Activated CD8-positive, alpha-beta memory T cell treated with anti-CD3 and anti-CD28 coated beads, Interleukin-2, amount 50 U/mL, for 48 hours (primary cell): ENCODE results near the gene REL.
"Not testable (repeated sequence)": the region's sequence is repeated elsewhere in the genome, so short reads cannot be mapped to it uniquely, and the experiment has no call there.

Experiments
- DNase-seq: peaks from one replicate; pipeline ENCODE4 v3.0.0-alpha.2; 2020

REL gene

DNA sequence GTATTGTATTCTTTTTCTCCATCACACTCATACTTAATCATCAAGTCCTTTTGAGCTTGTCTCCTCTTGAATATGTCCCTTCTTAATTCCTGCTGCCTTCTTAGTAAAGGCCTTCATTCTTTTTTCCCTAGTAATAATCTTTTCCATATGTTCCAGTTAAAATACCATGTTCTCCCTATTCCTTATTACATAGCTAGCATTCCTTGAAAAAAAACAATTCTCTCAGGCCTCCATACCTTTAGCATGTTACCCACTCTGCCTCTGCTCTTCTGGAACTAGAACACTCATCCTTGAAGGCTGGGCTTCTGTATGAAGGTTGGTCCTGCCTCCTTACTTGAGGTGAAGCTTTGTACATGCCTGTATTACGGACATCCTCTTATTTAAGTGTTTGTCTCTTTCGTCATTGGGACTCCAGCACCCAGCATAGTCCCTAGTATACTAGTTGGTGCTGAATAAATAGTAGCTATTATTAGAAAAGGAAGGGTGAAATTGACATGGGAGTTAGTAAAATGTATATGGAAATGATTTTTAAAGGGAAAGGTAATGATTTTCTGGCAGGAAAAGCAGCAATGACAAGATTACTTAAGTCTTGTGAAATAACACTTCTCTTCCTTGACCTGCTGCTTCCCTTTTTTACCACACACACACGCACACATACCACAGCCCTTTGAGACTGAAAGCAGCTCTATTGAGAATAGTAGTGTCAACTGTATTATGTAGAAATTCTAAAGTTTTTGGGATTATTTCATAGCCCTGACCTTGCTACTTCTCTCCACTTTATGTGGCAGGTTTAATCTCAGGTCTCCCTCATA is 45.6 kb downstream of the REL start:
- DNase-seq: no peak

DNA sequence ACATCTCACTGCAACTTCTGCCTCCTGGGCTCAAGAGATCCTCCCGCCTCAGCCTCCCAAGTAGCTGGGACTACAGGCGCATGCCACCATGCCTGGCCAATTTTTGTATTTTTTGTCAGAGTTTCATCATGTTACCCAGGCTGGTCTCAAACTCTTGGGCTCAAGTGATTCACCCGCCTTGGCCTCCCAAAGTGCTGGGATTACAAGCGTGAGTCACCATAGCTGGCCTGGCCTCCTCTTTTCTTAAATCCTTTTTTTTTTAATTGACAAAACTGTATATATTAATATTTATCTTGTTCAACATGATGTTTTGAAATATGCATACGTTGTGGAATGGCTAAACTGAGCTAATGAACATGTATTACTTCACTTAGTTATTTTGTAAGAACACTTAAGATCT is 50.7 kb downstream of the REL start:
- not testable (repeated sequence) for DNase-seq

GRCh38 chr2:60932954-60933353 is 51.6 kb downstream of the REL start:
- DNase-seq: no peak

DNA sequence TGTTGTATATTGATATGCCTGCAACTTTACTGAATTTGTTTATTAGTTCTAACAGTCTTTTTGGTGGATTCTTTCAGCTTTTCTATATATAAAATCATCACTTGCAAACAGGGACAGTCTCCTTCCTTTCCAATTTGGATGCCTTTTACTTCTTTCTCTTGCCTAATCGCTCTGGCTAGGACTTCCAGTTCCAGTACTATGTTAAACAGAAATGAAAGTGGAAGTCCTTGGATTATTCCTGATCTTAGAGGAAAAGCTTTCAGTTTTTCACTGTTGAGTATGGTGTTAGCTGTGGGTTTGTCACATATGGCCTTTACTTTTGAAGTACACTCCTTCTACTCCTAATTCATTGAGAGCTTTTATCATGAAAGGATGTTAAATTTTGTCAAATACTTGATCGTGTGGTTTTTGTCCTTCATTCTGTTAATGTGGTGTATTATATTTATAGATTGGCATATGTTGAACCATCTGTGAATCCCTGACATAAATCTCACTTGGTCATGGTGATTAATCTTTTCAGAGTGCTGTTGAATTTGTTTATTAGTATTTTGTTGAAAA is 52.9 kb downstream of the REL start:
- no peak for DNase-seq

GRCh38 chr2:60936757-60937156 is 55.4 kb downstream of the REL start:
- no peak for DNase-seq

GRCh38 chr2:60938301-60938700 is 56.9 kb downstream of the REL start:
- DNase-seq: no peak

- no peak for DNase-seq
Observed at GRCh38 chr2:60939622-60940021, 58.2 kb downstream of the REL start.

GRCh38 chr2:60945341-60945740 is 64.0 kb downstream of the REL start:
- no peak for DNase-seq

DNA sequence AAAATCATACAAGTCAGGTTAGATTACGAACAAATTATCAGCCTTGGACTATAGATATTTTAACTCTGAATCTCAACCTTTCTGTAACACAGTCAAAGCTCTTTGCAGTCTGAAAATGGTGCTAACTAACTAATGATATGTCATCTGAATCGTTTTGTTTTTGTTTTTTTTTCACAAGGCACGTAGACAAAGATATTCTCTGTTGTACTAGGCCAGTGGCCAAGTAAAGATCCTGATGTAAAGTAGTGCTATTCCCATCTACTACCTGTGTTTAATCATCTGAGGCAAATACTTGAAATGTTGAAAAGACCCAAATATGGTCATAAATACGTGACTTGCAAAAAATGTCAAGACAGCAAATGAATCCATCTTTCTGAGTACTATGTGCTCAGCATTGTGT is 65.7 kb downstream of the REL start:
- DNase-seq: no peak

DNA sequence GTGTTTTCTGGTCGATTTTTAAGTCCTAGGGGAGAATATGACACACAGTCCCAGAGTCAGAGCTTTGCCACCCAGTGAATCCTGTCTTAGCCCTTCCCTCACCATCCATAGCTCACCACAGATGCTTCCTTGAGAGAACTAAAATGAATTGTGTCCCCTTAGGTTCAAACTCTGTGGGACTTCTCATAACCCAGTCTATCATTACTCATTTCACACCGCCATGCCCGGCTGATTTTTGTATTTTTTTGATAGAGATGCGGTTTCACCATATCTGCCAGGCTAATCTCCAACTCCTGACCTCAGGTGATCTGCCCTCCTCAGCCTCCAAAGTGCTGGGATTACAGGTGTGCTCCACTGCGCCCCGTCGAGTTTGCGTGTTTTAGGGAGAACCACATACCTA is 66.8 kb downstream of the REL start:
- no peak for DNase-seq

DNA sequence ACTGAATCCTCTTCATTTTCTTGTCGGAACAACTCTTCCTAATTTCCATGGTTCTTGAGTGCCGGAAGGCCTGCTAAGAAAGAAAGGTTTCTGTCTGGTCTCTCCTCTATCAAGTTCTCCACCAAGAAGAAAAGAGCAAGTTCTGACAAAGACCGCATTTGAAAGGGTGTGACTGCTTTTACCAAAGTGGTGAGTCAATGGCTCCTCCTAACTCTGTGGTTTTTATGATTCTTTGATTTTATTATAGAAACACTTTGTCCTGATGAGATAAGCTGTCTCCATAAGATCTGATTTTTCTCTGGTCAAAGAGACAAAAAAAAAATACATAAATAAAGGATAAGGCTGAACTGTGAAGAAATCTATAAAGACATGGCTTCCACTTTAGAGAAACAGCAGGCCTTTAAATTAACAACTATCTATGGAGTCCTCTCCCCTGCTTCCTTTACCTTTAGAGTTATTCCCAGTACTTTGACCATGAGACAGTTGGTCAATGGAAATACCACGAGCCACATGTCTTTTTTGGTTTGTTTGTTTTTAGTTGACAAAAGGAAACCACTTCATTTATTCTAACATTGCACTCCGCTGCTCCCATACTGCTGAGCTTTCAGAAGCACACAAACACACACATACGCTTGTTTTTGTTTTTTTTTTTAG is 67.7 kb downstream of the REL start:
- no peak for DNase-seq

- no peak for DNase-seq
Observed at GRCh38 chr2:60954139-60954538, 72.8 kb downstream of the REL start.

DNA sequence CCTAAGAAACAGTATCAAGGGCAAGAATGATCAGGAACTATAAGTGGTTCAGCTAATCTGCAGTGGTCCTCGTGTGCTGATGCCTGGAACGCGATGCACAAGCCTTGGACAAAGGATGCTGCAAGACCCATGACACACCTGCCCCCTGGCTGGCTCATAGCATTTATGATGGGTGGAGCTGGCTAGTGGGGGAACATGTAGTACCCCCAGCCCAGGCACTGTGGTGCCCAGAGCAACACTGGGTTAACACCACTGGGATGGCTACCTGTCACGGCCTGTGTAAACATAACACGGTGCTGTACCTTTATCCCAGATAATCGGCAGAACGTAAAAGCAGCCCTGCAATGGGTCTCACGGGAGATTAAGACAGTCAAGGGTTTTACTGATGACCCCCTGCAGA is 75.8 kb downstream of the REL start:
- DNase-seq: no peak

- no peak for DNase-seq
Observed at GRCh38 chr2:60957643-60958042, 76.3 kb downstream of the REL start.

GRCh38 chr2:60958361-60958760 is 77.0 kb downstream of the REL start:
- DNase-seq: no peak

- no peak for DNase-seq
Observed at GRCh38 chr2:60958800-60959199, 77.4 kb downstream of the REL start.

GRCh38 chr2:60959501-60959900 is 78.1 kb downstream of the REL start:
- DNase-seq: no peak

DNA sequence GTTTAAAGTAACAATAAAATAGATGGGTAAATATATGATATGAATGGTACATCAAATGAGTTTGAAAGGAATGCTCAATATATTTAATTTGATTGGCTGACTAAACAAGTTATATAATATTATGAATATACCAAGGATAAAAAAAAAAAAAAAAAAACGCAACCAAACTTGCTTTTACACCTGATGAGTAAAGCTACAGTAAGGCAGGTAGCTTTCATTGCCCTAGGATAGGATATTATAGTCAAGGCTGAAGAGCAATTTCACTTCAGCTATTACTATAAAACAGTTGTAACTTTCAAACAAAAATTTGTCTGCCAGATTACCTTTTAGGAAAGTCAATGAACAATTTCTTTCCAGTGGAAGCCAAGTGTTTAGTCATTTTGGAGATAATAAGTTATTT is 79.3 kb downstream of the REL start:
- DNase-seq: no peak

- DNase-seq: no peak
Observed at GRCh38 chr2:60961457-60961856, 80.1 kb downstream of the REL start.

GRCh38 chr2:60962528-60962927 is 81.2 kb downstream of the REL start:
- DNase-seq: no peak

DNA sequence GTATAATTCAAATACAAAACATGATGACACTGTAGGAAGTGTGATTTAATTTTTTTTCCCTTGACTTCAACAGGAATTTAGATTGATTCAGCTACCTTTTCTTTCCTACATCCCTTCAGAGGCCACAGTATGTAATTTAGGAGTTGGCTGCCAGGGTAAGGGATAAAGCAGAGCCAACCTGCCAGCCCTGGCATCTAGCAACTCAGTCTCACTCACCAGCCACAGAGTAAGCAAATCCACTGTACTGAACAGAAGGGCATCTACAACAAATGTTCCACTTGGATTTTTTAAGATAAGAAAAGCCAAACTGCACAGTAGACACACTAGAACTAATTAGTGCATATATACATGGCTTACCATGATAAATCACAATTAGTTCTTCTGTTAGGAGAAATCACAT is 81.8 kb downstream of the REL start:
- no peak for DNase-seq

GRCh38 chr2:60964651-60965498 is 83.5 kb downstream of the REL start:
- DNase-seq: no peak

- no peak for DNase-seq
Observed at GRCh38 chr2:60965499-60965785, 84.1 kb downstream of the REL start.
